Kidney (tissue), 14 donors: ENCODE measurements around the gene DNAJC9. TPM values are rescaled to one million over a fixed set of nuclear protein-coding genes. Genes with fewer than 3 reads are reported as not detected.

Experiments
- DNase-seq, 5 donors: peaks; one replicate each; pipeline ENCODE4 v3.0.0-alpha.2; 2013 to 2020
- FAIRE-seq: peaks from 2 replicates; lab custom pipeline; 2012; peaks lifted over from hg19 to GRCh38; lab: Jason Lieb, UNC
- H3K27ac ChIP-seq, 2 donors: one replicate each; pipeline ENCODE4 v1.7.0; 2013; ENCODE audit warnings: low read depth in 2 of 2, low read length in 2 of 2, inconsistent platforms in 1 of 2
- H3K27me3 ChIP-seq: one replicate; pipeline ENCODE4 v1.7.1; 2013; ENCODE audit warnings: low read length, inconsistent platforms; ENCODE audit not compliant: control insufficient read depth, insufficient read depth
- H3K36me3 ChIP-seq, 3 donors: one replicate each; pipeline versions ENCODE4 v1.7.0 to v1.7.1; 2013; ENCODE audit warnings: low read length in 3 of 3, control low read depth in 1 of 3, inconsistent platforms in 1 of 3; ENCODE audit not compliant: insufficient read depth in 3 of 3, control insufficient read depth in 2 of 3
- H3K4me1 ChIP-seq, 3 donors: one replicate each; pipeline versions ENCODE4 v1.7.0 to v1.7.1; 2013; ENCODE audit warnings: low read length in 3 of 3, inconsistent platforms in 1 of 3, low read depth in 1 of 3; ENCODE audit not compliant: control insufficient read depth in 2 of 3, insufficient read depth in 2 of 3
- H3K4me3 ChIP-seq, 3 donors: one replicate each; pipeline versions ENCODE4 v1.7.0 to v1.8.1; 2013; ENCODE audit warnings: low read length in 3 of 3, control low read depth in 1 of 3, inconsistent platforms in 1 of 3
- H3K9ac ChIP-seq, 3 donors: one replicate each; pipeline versions ENCODE4 v1.7.0 to v1.7.1; 2013; ENCODE audit warnings: low read length in 3 of 3, control low read depth in 1 of 3, inconsistent platforms in 1 of 3
- H3K9me3 ChIP-seq, 3 donors: one replicate each; pipeline versions ENCODE4 v1.7.0 to v1.7.1; 2013; ENCODE audit warnings: low read length in 3 of 3, control low read depth in 1 of 3, inconsistent platforms in 1 of 3; ENCODE audit not compliant: control insufficient read depth in 2 of 3, insufficient read depth in 1 of 3
- CTCF ChIP-seq: IDR thresholded peaks from 3 replicates; pipeline ENCODE4 v1.5.1; 2012; ENCODE audit warnings: mild to moderate bottlenecking, moderate library complexity, borderline replicate concordance; ENCODE audit not compliant: insufficient read depth; ENCODE audit errors: extremely low read depth
- intact Hi-C: fragments of 100-400 bp; cut with DNase I; formaldehyde crosslinking; loops from one replicate; pipeline ENCODE4 v1.11.1; 2022
- polyA plus RNA-seq: library from polyadenylated mRNA; stranded (reverse); fragments of 350-450 nt; fragmentation: Illumina TruSeq; extraction: RNeasy Lipid Tissue Mini Kit (QIAGEN cat#74804); gene quantifications from one replicate; pipeline ENCODE4 v1.2.3, GENCODE V29; 2014; ENCODE audit warnings: low read depth, low replicate concordance; ENCODE audit not compliant: insufficient read depth
- total RNA-seq: library from RNA; stranded (reverse); fragmentation: NEBNext Ultra II Directional; extraction: Animal tissue kit (Norgen Biotek cat#: 25700); gene quantifications from one replicate; pipeline ENCODE4 v1.2.1, GENCODE V29; 2021
- donor health status: control.
- donor health status: control.
- donor health status: control.
- donor health status: control.
- donor health status: control.
- donor health status: DM: yes; HTN: yes; CAD: no.
- donor health status: Normal renal cell carcinoma (clear cell type).

Gene DNAJC9
- total and polyA plus RNA-seq, 2 donors from 2014 or later = 9.2 to 13.9 TPM

GRCh38 chr10:73219384-73219783 is 27.7 kb downstream of the DNAJC9 start:
- H3K4me1 ChIP-seq = no peaks in the 10 kb centered on the region
- FAIRE-seq = no peak
- H3K9ac ChIP-seq = no peak overlapping the region
- intact Hi-C loops = no loop called here
- no peaks in the 10 kb centered on the region for H3K9me3 ChIP-seq
- no peak for TF ChIP-seq CTCF
- no peak overlapping the region for H3K4me3 ChIP-seq
- DNase-seq = no peak
- H3K36me3 ChIP-seq = peaks cover 6 to 19% (median 9%) of the 10 kb centered on the region in 3 donors
- no peak overlapping the region for H3K27ac ChIP-seq
- no peaks in the 10 kb centered on the region for H3K27me3 ChIP-seq

- peak in 1 of 5 donors; percentile 2 for DNase-seq
- no peak overlapping the region for H3K9ac ChIP-seq
- H3K9me3 ChIP-seq = no peaks in the 10 kb centered on the region
- intact Hi-C loops = no loop called here
- H3K4me3 ChIP-seq = no peak overlapping the region
- no peaks in the 10 kb centered on the region for H3K4me1 ChIP-seq
- TF ChIP-seq CTCF = peak; percentile 11
- no peak overlapping the region for H3K27ac ChIP-seq
- peak; percentile 6 for FAIRE-seq
- H3K36me3 ChIP-seq = peaks cover 6 to 19% (median 9%) of the 10 kb centered on the region in 3 donors
- H3K27me3 ChIP-seq = no peaks in the 10 kb centered on the region
Observed at GRCh38 chr10:73218431-73219191, 28.4 kb downstream of the DNAJC9 start.

- H3K36me3 ChIP-seq = peaks cover 6 to 19% (median 9%) of the 10 kb centered on the region in 3 donors
- H3K9ac ChIP-seq = no peak overlapping the region
- no peak for TF ChIP-seq CTCF
- no peaks in the 10 kb centered on the region for H3K9me3 ChIP-seq
- no peak overlapping the region for H3K27ac ChIP-seq
- no peak overlapping the region for H3K4me3 ChIP-seq
- DNase-seq (no peak), FAIRE-seq (no peak)
- intact Hi-C loops = no loop called here
- no peaks in the 10 kb centered on the region for H3K4me1 ChIP-seq
- H3K27me3 ChIP-seq = no peaks in the 10 kb centered on the region
Observed at GRCh38 chr10:73217628-73218027, 29.4 kb downstream of the DNAJC9 start.
